Measurements from ENCODE around the gene WASHC2A. TPM values are rescaled to one million over a fixed set of nuclear protein-coding genes. Genes with fewer than 3 reads are reported as not detected.
"Not testable (repeated sequence)": the region's sequence is repeated elsewhere in the genome, so short reads cannot be mapped to it uniquely, and the experiment has no call there.

Gene WASHC2A
- total RNA-seq, 1 donor: 98.8 TPM

GRCh38 chr10:50169506-50169905, 101.8 kb downstream of the WASHC2A start:
- H3K79me2 ChIP-seq (ENCODE audit: insufficient read depth, low read length); H3K27ac ChIP-seq (ENCODE audit: low read depth, low read length); H3K4me3 ChIP-seq (ENCODE audit: insufficient read depth, low read length); H3K36me3 ChIP-seq (ENCODE audit: insufficient read depth, low read length); H2AFZ ChIP-seq (ENCODE audit: low read length); H3K9me3 ChIP-seq (ENCODE audit: low read depth, low read length); H3K27me3 ChIP-seq (ENCODE audit: insufficient read depth, low read length); H3K4me1 ChIP-seq (ENCODE audit: insufficient read depth, low read length); H4K20me1 ChIP-seq (ENCODE audit: insufficient read depth, low read length); H3K4me2 ChIP-seq (ENCODE audit: insufficient read depth, low read length): not testable (repeated sequence)
- peak; percentile 74 for DNase-seq (ENCODE audit: insufficient read length, low spot score, missing footprints)

- H3K4me3 ChIP-seq (ENCODE audit: insufficient read depth, low read length); H2AFZ ChIP-seq (ENCODE audit: low read length); H3K4me2 ChIP-seq (ENCODE audit: insufficient read depth, low read length); H3K36me3 ChIP-seq (ENCODE audit: insufficient read depth, low read length); H3K9me3 ChIP-seq (ENCODE audit: low read depth, low read length); DNase-seq (ENCODE audit: insufficient read length, low spot score, missing footprints); H4K20me1 ChIP-seq (ENCODE audit: insufficient read depth, low read length); H3K27me3 ChIP-seq (ENCODE audit: insufficient read depth, low read length); H3K79me2 ChIP-seq (ENCODE audit: insufficient read depth, low read length); H3K4me1 ChIP-seq (ENCODE audit: insufficient read depth, low read length): not testable (repeated sequence)
- H3K27ac ChIP-seq (ENCODE audit: low read depth, low read length): peak overlapping the region; percentile 37
Measured at GRCh38 chr10:50174788-50175525, 107.2 kb downstream of the WASHC2A start.

Other genes starting within 250 kb of the WASHC2A start
- 30.6 and 33.7 TPM in 2 replicates for gene PARG, start 125.9 kb upstream of the WASHC2A start, total RNA-seq
- gene TIMM23B, start 125.9 kb upstream of the WASHC2A start, total RNA-seq: 22.8 and 23.6 TPM in 2 replicates
- gene AGAP6, start 79.5 kb upstream of the WASHC2A start, total RNA-seq: 3.5 and 4.3 TPM in 2 replicates
- 0.36 and 0.59 TPM in 2 replicates for gene ASAH2, start 183.6 kb downstream of the WASHC2A start, total RNA-seq

Measured in osteoblast (primary cell).